Liver (tissue), 3 donors: ENCODE results near the gene NUBP1.
"Not testable (repeated sequence)": the region's sequence is repeated elsewhere in the genome, so short reads cannot be mapped to it uniquely, and the experiment has no call there.

ENCODE experiments used
- FOXA1 ChIP-seq: IDR thresholded peaks from 2 replicates; pipeline ENCODE4 v1.6.1; 2016; ENCODE audit warnings: antibody characterized with exemption
- GABPA ChIP-seq, 2 donors: IDR thresholded peaks in 1 of 2; conservative IDR thresholded peaks in 1 of 2; 2 replicates each; pipeline ENCODE4 v1.6.1; 2016; ENCODE audit warnings: antibody characterized with exemption in 2 of 2, mild to moderate bottlenecking in 1 of 2, moderate library complexity in 1 of 2
- HNF4G ChIP-seq: IDR thresholded peaks from 2 replicates; pipeline ENCODE4 v1.6.1; 2016; ENCODE audit warnings: antibody characterized with exemption
- JUND ChIP-seq, 2 donors: IDR thresholded peaks; 2 replicates each; pipeline ENCODE4 v1.6.1; 2016; ENCODE audit warnings: antibody characterized with exemption in 2 of 2
- RAD21 ChIP-seq, 2 donors: IDR thresholded peaks; 2 replicates each; pipeline ENCODE4 v1.6.1; 2016; ENCODE audit warnings: antibody characterized with exemption in 2 of 2, mild to moderate bottlenecking in 2 of 2
- RXRA ChIP-seq, 2 donors: IDR thresholded peaks; 2 replicates each; pipeline ENCODE4 v1.6.1; 2017 to 2018; ENCODE audit warnings: antibody characterized with exemption in 2 of 2, mild to moderate bottlenecking in 1 of 2
- TAF1 ChIP-seq: conservative IDR thresholded peaks from 2 replicates; pipeline ENCODE4 v1.6.1; 2016; ENCODE audit warnings: antibody characterized with exemption, mild to moderate bottlenecking
- TF ChIP-seq, protein P1 (sequence below): fragments of 150-350 bp; IDR thresholded peaks from 2 replicates; pipeline ENCODE4 v1.5.1; 2017; ENCODE audit warnings: improper control_type of control experiment, low read depth, low read length; ENCODE audit not compliant: missing input control
- TF ChIP-seq, protein P2 (sequence below): IDR thresholded peaks from 2 replicates; pipeline ENCODE4 v1.6.1; 2016; ENCODE audit warnings: antibody characterized with exemption
- TF ChIP-seq, protein P3 (sequence below): IDR thresholded peaks from 2 replicates; pipeline ENCODE4 v1.6.1; 2016; ENCODE audit warnings: antibody characterized with exemption
- TF ChIP-seq, protein P4 (sequence below): IDR thresholded peaks from 2 replicates; pipeline ENCODE4 v1.6.1; 2016; ENCODE audit warnings: antibody characterized with exemption
- donor health status: healthy.
- donor health status: healthy.

DNA sequence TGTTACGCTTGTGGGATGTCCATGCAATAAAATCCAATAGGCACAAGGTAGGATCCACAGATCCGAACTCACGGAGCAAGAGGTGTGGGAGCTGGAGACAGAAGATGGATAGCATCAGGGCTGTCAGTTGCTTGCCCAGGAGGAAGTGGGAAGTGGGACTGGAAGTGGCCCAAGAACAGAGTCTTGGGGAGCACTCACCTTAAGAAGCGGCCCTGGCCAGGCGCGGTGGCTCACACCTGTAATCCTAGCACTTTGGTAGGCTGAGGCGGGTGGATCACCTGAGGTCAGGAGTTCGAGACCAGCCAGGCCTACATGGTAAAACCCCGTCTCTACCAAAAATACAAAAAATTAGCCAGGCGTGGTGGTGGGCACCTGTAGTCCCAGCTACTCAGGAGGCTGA, 2.4 kb upstream of the NUBP1 start:
- TF ChIP-seq RXRA (IDR thresholded peaks at IDR 0.05); GABPA (IDR thresholded peaks at IDR 0.05 in 1 of 2, conservative IDR thresholded peaks at IDR 0.05 in 1 of 2); JUND (IDR thresholded peaks at IDR 0.05); TAF1; RAD21 (IDR thresholded peaks at IDR 0.05); HNF4G; FOXA1: not testable (repeated sequence)
- TF ChIP-seq, protein P1, sequence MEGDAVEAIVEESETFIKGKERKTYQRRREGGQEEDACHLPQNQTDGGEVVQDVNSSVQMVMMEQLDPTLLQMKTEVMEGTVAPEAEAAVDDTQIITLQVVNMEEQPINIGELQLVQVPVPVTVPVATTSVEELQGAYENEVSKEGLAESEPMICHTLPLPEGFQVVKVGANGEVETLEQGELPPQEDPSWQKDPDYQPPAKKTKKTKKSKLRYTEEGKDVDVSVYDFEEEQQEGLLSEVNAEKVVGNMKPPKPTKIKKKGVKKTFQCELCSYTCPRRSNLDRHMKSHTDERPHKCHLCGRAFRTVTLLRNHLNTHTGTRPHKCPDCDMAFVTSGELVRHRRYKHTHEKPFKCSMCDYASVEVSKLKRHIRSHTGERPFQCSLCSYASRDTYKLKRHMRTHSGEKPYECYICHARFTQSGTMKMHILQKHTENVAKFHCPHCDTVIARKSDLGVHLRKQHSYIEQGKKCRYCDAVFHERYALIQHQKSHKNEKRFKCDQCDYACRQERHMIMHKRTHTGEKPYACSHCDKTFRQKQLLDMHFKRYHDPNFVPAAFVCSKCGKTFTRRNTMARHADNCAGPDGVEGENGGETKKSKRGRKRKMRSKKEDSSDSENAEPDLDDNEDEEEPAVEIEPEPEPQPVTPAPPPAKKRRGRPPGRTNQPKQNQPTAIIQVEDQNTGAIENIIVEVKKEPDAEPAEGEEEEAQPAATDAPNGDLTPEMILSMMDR = not testable (repeated sequence)
- TF ChIP-seq, protein P2, sequence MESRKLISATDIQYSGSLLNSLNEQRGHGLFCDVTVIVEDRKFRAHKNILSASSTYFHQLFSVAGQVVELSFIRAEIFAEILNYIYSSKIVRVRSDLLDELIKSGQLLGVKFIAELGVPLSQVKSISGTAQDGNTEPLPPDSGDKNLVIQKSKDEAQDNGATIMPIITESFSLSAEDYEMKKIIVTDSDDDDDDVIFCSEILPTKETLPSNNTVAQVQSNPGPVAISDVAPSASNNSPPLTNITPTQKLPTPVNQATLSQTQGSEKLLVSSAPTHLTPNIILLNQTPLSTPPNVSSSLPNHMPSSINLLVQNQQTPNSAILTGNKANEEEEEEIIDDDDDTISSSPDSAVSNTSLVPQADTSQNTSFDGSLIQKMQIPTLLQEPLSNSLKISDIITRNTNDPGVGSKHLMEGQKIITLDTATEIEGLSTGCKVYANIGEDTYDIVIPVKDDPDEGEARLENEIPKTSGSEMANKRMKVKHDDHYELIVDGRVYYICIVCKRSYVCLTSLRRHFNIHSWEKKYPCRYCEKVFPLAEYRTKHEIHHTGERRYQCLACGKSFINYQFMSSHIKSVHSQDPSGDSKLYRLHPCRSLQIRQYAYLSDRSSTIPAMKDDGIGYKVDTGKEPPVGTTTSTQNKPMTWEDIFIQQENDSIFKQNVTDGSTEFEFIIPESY = not testable (repeated sequence)
- TF ChIP-seq, protein P3, sequence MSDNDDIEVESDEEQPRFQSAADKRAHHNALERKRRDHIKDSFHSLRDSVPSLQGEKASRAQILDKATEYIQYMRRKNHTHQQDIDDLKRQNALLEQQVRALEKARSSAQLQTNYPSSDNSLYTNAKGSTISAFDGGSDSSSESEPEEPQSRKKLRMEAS = not testable (repeated sequence)
- TF ChIP-seq, protein P4, sequence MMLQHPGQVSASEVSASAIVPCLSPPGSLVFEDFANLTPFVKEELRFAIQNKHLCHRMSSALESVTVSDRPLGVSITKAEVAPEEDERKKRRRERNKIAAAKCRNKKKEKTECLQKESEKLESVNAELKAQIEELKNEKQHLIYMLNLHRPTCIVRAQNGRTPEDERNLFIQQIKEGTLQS = not testable (repeated sequence)
